ENCODE data around the gene RLIM. TPM values are rescaled to one million over a fixed set of nuclear protein-coding genes. Genes with fewer than 3 reads are reported as not detected.
A peak's percentile ranks its signal among the peaks of the same experiment; 100 is the strongest.

Gene RLIM
- total and polyA plus RNA-seq, 2 experiments from 2014 or later = 6.6 to 40.1 TPM

GRCh38 chrX:74613370-74614092, 893 bp downstream of the RLIM start:
- ATAC-seq (peak; percentile 13; the same call in 2 of the 3 replicates), DNase-seq (ENCODE audit: low spot score) (peak; percentile 19)
- Histone ChIP-seq H3K4me1 (ENCODE audit: insufficient read depth) (peaks cover 10% of the 10 kb centered on the region; the same call in 1 of the 2 replicates), H3K27me3 (ENCODE audit: insufficient read depth) (no peaks in the 10 kb centered on the region), H3K4me2 (peak overlapping the region; percentile 85), H4K20me1 (replicated peaks; ENCODE audit: insufficient read depth) (peaks cover 4% of the 10 kb centered on the region; the same call in 1 of the 2 replicates), H3F3A (replicated peaks; ENCODE audit: low read depth) (no peaks in the 10 kb centered on the region), H3K4me3 (peak overlapping the region; percentile 82), H2AFZ (no peak overlapping the region), H3K36me3 (ENCODE audit: insufficient read depth) (no peaks in the 10 kb centered on the region), H3K79me2 (replicated peaks; ENCODE audit: insufficient read depth) (peaks cover 58% of the 10 kb centered on the region), H3K27ac (ENCODE audit: low read depth) (peak overlapping the region; percentile 96), H3K9me2 (ENCODE audit: insufficient read depth) (no peaks in the 10 kb centered on the region)
- H3K4me1 Mint-ChIP-seq = no peaks in the 10 kb centered on the region
- no peaks in the 10 kb centered on the region for H3K27me3 Mint-ChIP-seq (ENCODE audit: insufficient read depth, low read depth, poor library complexity)
- H3K9me3 Mint-ChIP-seq = no peaks in the 10 kb centered on the region
- no peak for TF ChIP-seq ZNF462 (CRISPR knock-in tag; IDR thresholded peaks at IDR 0.05)
- TF ChIP-seq JUNB (IDR thresholded peaks at IDR 0.05; ENCODE audit: unreplicated experiment) = no peak
- no peak for TF ChIP-seq EZH2 (IDR thresholded peaks at IDR 0.05; ENCODE audit: low read depth, unreplicated experiment)
- no peak for TF ChIP-seq POLR2AphosphoS5 (IDR thresholded peaks at IDR 0.05; ENCODE audit: low read depth)
- TF ChIP-seq, protein P1, sequence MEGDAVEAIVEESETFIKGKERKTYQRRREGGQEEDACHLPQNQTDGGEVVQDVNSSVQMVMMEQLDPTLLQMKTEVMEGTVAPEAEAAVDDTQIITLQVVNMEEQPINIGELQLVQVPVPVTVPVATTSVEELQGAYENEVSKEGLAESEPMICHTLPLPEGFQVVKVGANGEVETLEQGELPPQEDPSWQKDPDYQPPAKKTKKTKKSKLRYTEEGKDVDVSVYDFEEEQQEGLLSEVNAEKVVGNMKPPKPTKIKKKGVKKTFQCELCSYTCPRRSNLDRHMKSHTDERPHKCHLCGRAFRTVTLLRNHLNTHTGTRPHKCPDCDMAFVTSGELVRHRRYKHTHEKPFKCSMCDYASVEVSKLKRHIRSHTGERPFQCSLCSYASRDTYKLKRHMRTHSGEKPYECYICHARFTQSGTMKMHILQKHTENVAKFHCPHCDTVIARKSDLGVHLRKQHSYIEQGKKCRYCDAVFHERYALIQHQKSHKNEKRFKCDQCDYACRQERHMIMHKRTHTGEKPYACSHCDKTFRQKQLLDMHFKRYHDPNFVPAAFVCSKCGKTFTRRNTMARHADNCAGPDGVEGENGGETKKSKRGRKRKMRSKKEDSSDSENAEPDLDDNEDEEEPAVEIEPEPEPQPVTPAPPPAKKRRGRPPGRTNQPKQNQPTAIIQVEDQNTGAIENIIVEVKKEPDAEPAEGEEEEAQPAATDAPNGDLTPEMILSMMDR (conservative IDR thresholded peaks at IDR 0.05; ENCODE audit: low read depth in 2 of 2) = no peak
- peak overlapping the region; percentile 93 for H3K4me3 Mint-ChIP-seq
- H3K27ac Mint-ChIP-seq = peak overlapping the region; percentile 99
- peaks cover 33% of the 10 kb centered on the region; the same call in 2 of the 3 replicates for H3K36me3 Mint-ChIP-seq (ENCODE audit: low read depth)

Data from GM23338 (cell line).